Dendritic cell treated with granulocyte-macrophage colony-stimulating factor and Interleukin-4, amounts not matched to agents 40 ng/mL and 50 ng/mL, for 4 days (primary cell): ENCODE data around the gene EHBP1L1.

Experiments
- H3K27ac Mint-ChIP-seq: one replicate; pipeline ENCODE4 v1.8.0; 2022; ENCODE audit warnings: mild to moderate bottlenecking, mixed read lengths
- H3K27me3 Mint-ChIP-seq: one replicate; pipeline ENCODE4 v1.8.0; 2022; ENCODE audit warnings: mild to moderate bottlenecking, mixed read lengths
- H3K36me3 Mint-ChIP-seq: one replicate; pipeline ENCODE4 v1.8.0; 2022; ENCODE audit warnings: low read depth, mixed read lengths
- H3K4me1 Mint-ChIP-seq: one replicate; pipeline ENCODE4 v1.8.0; 2022; ENCODE audit warnings: low read depth, mixed read lengths
- H3K4me3 Mint-ChIP-seq: one replicate; pipeline ENCODE4 v1.8.0; 2022; ENCODE audit warnings: mild to moderate bottlenecking, moderate library complexity, mixed read lengths
- H3K9me3 Mint-ChIP-seq: one replicate; pipeline ENCODE4 v1.8.0; 2022; ENCODE audit warnings: mixed read lengths
- intact Hi-C: fragments of 100-400 bp; cut with micrococcal nuclease; formaldehyde crosslinking; loops from one replicate; pipeline ENCODE4 v1.15.0; 2022

EHBP1L1 gene

DNA sequence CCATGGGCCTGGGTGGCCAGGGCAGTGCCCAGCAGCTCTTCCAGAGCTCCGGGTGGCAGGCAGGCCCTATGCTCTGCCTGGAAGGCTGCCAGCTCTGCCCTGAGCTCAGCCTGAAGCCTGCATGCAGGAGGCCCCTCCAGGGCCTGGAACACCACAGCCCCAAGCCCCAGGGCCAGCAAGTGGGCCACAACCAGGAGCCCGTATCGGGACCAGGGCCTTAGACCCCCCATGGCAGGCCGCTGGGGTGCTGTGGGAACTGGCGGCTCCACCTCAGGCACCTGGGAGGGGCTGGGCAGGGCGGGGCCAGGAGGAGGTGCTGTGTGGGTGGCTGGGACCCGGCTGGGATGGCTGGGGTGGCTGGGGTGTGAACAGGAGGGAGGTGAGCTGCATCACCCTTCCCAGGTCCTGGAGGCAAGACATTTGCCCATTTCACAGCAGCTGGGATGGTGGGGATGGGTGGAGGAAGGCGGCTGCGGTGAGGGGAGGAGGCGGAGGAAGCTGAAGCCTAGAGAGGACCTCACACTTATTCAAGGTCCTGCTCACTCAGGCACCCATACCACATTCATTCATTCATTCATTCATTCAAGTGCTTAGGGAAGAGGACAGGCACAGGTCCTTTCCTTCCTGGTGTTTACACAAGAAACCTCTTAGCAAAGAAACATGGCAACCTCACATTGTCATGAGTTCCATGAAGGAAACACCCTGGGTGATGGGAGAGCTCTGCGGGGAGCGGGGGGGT lies 19.9 kb downstream of the EHBP1L1 start, which contains the start of gene KCNK7:
Gene KCNK7 (minus strand): TSS at position 258 of the 739 bp plus-strand sequence. CDS start 28 bp downstream, at position 230.
- Mint-ChIP-seq H3K9me3 (no peaks in the 10 kb centered on the region), H3K4me1 (peaks cover 67% of the 10 kb centered on the region), H3K27me3 (no peaks in the 10 kb centered on the region), H3K36me3 (peaks cover 93% of the 10 kb centered on the region), H3K4me3 (no peak within 1 kb of the TSS), H3K27ac (peak within 1 kb of the TSS; percentile 69)
- intact Hi-C loops: no loop called here

GRCh38 chr11:65596520-65596919 lies 20.7 kb downstream of the EHBP1L1 start:
- Mint-ChIP-seq H3K27me3 (no peaks in the 10 kb centered on the region), H3K9me3 (no peaks in the 10 kb centered on the region), H3K4me1 (peaks cover 68% of the 10 kb centered on the region), H3K36me3 (peaks cover 93% of the 10 kb centered on the region), H3K4me3 (no peak overlapping the region), H3K27ac (peak overlapping the region; percentile 69)
- intact Hi-C loops: no loop called here

- H3K4me1 Mint-ChIP-seq: peaks cover 57% of the 10 kb centered on the region
- no peaks in the 10 kb centered on the region for H3K27me3 Mint-ChIP-seq
- H3K27ac Mint-ChIP-seq: no peak overlapping the region
- intact Hi-C loops: no loop called here
- peaks cover 93% of the 10 kb centered on the region for H3K36me3 Mint-ChIP-seq
- H3K9me3 Mint-ChIP-seq: no peaks in the 10 kb centered on the region
- no peak overlapping the region for H3K4me3 Mint-ChIP-seq
Measured at GRCh38 chr11:65598258-65598699, 22.4 kb downstream of the EHBP1L1 start.

GRCh38 chr11:65599216-65599954 lies 23.5 kb downstream of the EHBP1L1 start:
- Mint-ChIP-seq H3K27ac (no peak overlapping the region), H3K36me3 (peaks cover 93% of the 10 kb centered on the region), H3K9me3 (no peaks in the 10 kb centered on the region), H3K4me1 (peaks cover 52% of the 10 kb centered on the region), H3K27me3 (no peaks in the 10 kb centered on the region), H3K4me3 (no peak overlapping the region)
- intact Hi-C loops: no loop called here

DNA sequence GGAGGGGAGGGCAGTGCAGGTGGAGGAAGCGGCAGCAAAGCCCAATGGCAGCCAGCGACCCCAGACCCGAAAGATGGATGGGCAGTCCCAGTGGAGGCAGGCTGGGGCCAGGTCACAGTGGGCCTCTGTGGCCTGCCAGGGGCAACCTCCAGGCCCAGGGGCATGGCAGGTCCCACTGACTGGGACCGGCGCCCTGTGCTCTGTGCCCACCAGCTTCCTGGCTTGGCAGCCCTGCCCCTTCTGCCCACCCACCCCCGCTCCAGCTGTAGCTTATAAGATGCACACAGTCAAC lies 24.0 kb downstream of the EHBP1L1 start:
- Mint-ChIP-seq H3K9me3 (no peaks in the 10 kb centered on the region), H3K27ac (no peak overlapping the region), H3K4me3 (no peak overlapping the region), H3K36me3 (peaks cover 94% of the 10 kb centered on the region), H3K4me1 (peaks cover 47% of the 10 kb centered on the region), H3K27me3 (no peaks in the 10 kb centered on the region)
- intact Hi-C loops: no loop called here

- intact Hi-C loops: no loop called here
- H3K27ac Mint-ChIP-seq: no peak overlapping the region
- peaks cover 41% of the 10 kb centered on the region for H3K4me1 Mint-ChIP-seq
- H3K9me3 Mint-ChIP-seq: no peaks in the 10 kb centered on the region
- H3K4me3 Mint-ChIP-seq: no peak overlapping the region
- H3K27me3 Mint-ChIP-seq: no peaks in the 10 kb centered on the region
- H3K36me3 Mint-ChIP-seq: peaks cover 100% of the 10 kb centered on the region
Measured at GRCh38 chr11:65604258-65604657, 28.4 kb downstream of the EHBP1L1 start.

GRCh38 chr11:65606876-65607613 lies 31.2 kb downstream of the EHBP1L1 start:
- Mint-ChIP-seq H3K9me3 (no peaks in the 10 kb centered on the region), H3K4me3 (peak overlapping the region; percentile 4), H3K4me1 (peaks cover 64% of the 10 kb centered on the region), H3K27ac (no peak overlapping the region), H3K27me3 (no peaks in the 10 kb centered on the region), H3K36me3 (peaks cover 100% of the 10 kb centered on the region)
- intact Hi-C loops: no loop called here

DNA sequence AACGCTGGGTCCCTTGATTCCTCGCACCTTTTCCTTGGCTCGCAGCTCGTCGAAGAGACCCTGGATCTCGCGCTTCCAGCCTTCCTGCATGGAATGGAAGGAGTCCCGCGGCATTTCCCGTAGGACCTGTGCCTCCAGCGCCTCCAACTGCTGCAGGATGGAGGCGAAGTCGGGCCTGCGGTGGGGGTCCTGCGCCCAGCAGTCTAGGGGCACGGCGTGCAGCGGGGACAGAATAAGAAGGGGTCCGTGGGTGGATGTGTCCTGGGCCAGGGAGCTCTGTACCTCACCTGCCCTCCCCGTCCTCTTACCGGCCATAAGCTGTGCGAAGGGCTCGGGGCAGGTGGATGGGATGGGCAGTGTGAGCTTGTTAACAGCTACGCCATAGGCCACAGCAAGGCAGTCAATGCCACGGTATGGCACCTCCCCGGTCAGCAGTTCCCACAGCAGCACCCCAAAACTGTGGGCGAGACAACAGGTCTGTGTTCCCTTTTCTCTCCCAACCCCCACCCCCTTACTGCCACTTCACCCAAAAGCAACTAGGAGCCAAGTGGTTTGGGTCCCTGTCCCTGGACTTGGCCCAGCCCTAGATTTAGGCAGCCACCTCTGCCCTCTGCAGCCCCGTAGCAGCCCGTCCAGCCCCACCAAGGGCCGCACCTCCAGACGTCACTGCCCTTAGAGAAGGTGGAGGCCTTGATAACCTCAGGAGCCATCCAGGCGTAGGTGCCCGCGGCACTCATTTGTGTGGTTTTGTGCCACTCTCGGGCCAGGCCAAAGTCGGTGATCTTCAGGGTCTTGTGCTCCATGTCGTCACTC lies 32.0 kb downstream of the EHBP1L1 start:
- Mint-ChIP-seq H3K27ac (no peak overlapping the region), H3K4me3 (no peak overlapping the region), H3K4me1 (peaks cover 72% of the 10 kb centered on the region), H3K36me3 (peaks cover 100% of the 10 kb centered on the region), H3K9me3 (no peaks in the 10 kb centered on the region), H3K27me3 (no peaks in the 10 kb centered on the region)
- intact Hi-C loops: no loop called here

- intact Hi-C loops: no loop called here
- no peak overlapping the region for H3K27ac Mint-ChIP-seq
- H3K36me3 Mint-ChIP-seq: peaks cover 100% of the 10 kb centered on the region
- no peaks in the 10 kb centered on the region for H3K9me3 Mint-ChIP-seq
- H3K27me3 Mint-ChIP-seq: no peaks in the 10 kb centered on the region
- peaks cover 70% of the 10 kb centered on the region for H3K4me1 Mint-ChIP-seq
- peak overlapping the region; percentile 91 for H3K4me3 Mint-ChIP-seq
Measured at GRCh38 chr11:65609229-65609628, 33.4 kb downstream of the EHBP1L1 start.

- no peaks in the 10 kb centered on the region for H3K27me3 Mint-ChIP-seq
- H3K27ac Mint-ChIP-seq: peak overlapping the region; percentile 95
- H3K4me3 Mint-ChIP-seq: peak overlapping the region; percentile 91
- intact Hi-C loops: no loop called here
- peaks cover 100% of the 10 kb centered on the region for H3K36me3 Mint-ChIP-seq
- H3K9me3 Mint-ChIP-seq: no peaks in the 10 kb centered on the region
- H3K4me1 Mint-ChIP-seq: peaks cover 70% of the 10 kb centered on the region
Measured at GRCh38 chr11:65609665-65610064, 33.8 kb downstream of the EHBP1L1 start.

- H3K36me3 Mint-ChIP-seq: peaks cover 99% of the 10 kb centered on the region
- intact Hi-C loops: no loop called here
- peak overlapping the region; percentile 91 for H3K4me3 Mint-ChIP-seq
- peaks cover 70% of the 10 kb centered on the region for H3K4me1 Mint-ChIP-seq
- peak overlapping the region; percentile 95 for H3K27ac Mint-ChIP-seq
- H3K9me3 Mint-ChIP-seq: no peaks in the 10 kb centered on the region
- no peaks in the 10 kb centered on the region for H3K27me3 Mint-ChIP-seq
Measured at GRCh38 chr11:65610404-65610803, 34.6 kb downstream of the EHBP1L1 start.

DNA sequence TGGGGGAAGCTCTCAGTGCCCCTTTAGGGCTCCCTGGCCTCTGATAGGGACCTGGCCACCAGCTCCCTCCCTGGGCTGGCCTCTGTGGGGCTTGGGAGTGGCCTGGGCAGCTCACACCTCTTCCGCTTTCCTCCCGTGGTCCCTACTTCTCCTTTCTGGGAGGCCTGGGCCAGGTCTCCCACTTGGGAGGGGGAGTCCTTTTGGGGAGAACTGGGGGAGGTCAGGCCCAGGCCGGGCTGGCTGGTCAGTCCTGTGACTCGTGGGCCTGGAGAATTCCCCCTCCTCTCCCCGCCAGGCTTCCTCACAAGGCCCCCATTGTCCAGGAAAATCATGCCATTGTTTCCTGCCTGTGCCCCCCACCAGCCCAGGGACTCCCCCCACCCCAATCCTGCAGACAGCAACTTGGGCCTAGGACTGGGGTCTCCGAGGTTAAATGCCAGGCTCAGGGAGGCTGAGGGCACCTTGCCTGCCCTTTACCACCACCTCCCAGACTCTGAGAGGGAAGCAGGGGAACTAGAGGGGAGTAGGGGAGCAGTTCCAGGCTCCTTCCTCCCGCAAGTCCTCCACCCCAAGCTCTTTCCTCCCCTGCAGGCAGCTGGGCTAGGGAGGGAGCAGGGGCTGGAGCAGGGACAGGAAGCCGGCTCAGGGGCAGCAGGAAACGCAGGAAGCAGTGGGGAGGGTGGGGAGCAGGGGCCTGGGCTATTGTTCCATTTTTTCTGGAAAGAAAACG lies 35.3 kb downstream of the EHBP1L1 start:
- intact Hi-C loops: no loop called here
- H3K27ac Mint-ChIP-seq: peak overlapping the region; percentile 95
- peak overlapping the region; percentile 91 for H3K4me3 Mint-ChIP-seq
- H3K27me3 Mint-ChIP-seq: no peaks in the 10 kb centered on the region
- peaks cover 93% of the 10 kb centered on the region for H3K36me3 Mint-ChIP-seq
- H3K4me1 Mint-ChIP-seq: peaks cover 71% of the 10 kb centered on the region
- no peaks in the 10 kb centered on the region for H3K9me3 Mint-ChIP-seq
